Smooth muscle cell (in vitro differentiated cells): ENCODE data around the gene NDUFA6. TPM values are rescaled to one million over a fixed set of nuclear protein-coding genes. Genes with fewer than 3 reads are reported as not detected.

Experiments used
- DNase-seq: peaks from one replicate; lab custom pipeline; 2025; ENCODE audit not compliant: unreplicated experiment; lab: John Stamatoyannopoulos, UW
- H2AFZ ChIP-seq: fragments of 200-600 bp; sonication (generic); 2 replicates; pipeline ENCODE4 v1.6.0; 2016; ENCODE audit warnings: antibody characterized with exemption, low read depth, mild to moderate bottlenecking
- H3F3A ChIP-seq: fragments of 200-600 bp; sonication (generic); 2 replicates; pipeline ENCODE4 v1.6.0; 2017; ENCODE audit warnings: antibody characterized with exemption, low read depth
- H3K27ac ChIP-seq: fragments of 200-600 bp; sonication (generic); 2 replicates; pipeline ENCODE4 v1.5.1; 2016; ENCODE audit warnings: low read depth, mild to moderate bottlenecking
- H3K27me3 ChIP-seq: fragments of 200-600 bp; sonication (generic); 2 replicates; pipeline ENCODE4 v1.6.1; 2016; ENCODE audit warnings: low read depth, mild to moderate bottlenecking
- H3K36me3 ChIP-seq: fragments of 200-600 bp; sonication (generic); 2 replicates; pipeline ENCODE4 v1.5.1; 2016; ENCODE audit warnings: low read depth
- H3K4me1 ChIP-seq: fragments of 200-600 bp; sonication (generic); 2 replicates; pipeline ENCODE4 v1.5.1; 2016; ENCODE audit warnings: low read depth
- H3K4me2 ChIP-seq: fragments of 200-600 bp; sonication (generic); 2 replicates; pipeline ENCODE4 v1.6.0; 2016; ENCODE audit warnings: mild to moderate bottlenecking
- H3K4me3 ChIP-seq: fragments of 200-600 bp; sonication (generic); 2 replicates; pipeline ENCODE4 v1.5.1; 2016; ENCODE audit warnings: mild to moderate bottlenecking
- H3K79me2 ChIP-seq: fragments of 200-600 bp; sonication (generic); 2 replicates; pipeline ENCODE4 v1.6.0; 2016; ENCODE audit warnings: low read depth, mild to moderate bottlenecking
- H3K9ac ChIP-seq: fragments of 200-600 bp; sonication (generic); 2 replicates; pipeline ENCODE4 v1.6.0; 2016; ENCODE audit warnings: low read depth
- H3K9me3 ChIP-seq: fragments of 200-600 bp; sonication (generic); replicated peaks from 2 replicates; pipeline ENCODE4 v1.5.1; 2016; ENCODE audit warnings: low read depth
- H4K20me1 ChIP-seq: fragments of 200-600 bp; sonication (generic); 2 replicates; pipeline ENCODE4 v1.6.0; 2016; ENCODE audit warnings: low read depth
- WGBS: methylation state at CpG from one replicate; pipeline ENCODE4 v1.1.7; 2016; ENCODE audit warnings: low lambda C conversion rate; 5-methylcytosine and 5-hydroxymethylcytosine counted together
- polyA plus RNA-seq: library from polyadenylated mRNA; unstranded; fragments of >200 nt; fragmentation: Nextera tagmentation; extraction: Ambion mirVana; gene quantifications from 2 replicates; pipeline ENCODE4 v1.2.1, GENCODE V29; 2016
- total RNA-seq: library from RNA; depleted of rRNA; stranded (reverse); fragments of >200 nt; gene quantifications from 2 replicates; pipeline ENCODE4 v1.2.3, GENCODE V29; 2014
- TF ChIP-seq, protein P1 (sequence below): fragments of 200-600 bp; sonication (generic); IDR thresholded peaks from 2 replicates; pipeline ENCODE4 v1.5.1; 2017; ENCODE audit warnings: borderline replicate concordance, mild to moderate bottlenecking, antibody characterized with exemption; ENCODE audit not compliant: insufficient read depth, poor library complexity, severe bottlenecking

Gene NDUFA6
- total and polyA plus RNA-seq, 2 experiments from 2014 or later: 114 to 264 TPM

DNA sequence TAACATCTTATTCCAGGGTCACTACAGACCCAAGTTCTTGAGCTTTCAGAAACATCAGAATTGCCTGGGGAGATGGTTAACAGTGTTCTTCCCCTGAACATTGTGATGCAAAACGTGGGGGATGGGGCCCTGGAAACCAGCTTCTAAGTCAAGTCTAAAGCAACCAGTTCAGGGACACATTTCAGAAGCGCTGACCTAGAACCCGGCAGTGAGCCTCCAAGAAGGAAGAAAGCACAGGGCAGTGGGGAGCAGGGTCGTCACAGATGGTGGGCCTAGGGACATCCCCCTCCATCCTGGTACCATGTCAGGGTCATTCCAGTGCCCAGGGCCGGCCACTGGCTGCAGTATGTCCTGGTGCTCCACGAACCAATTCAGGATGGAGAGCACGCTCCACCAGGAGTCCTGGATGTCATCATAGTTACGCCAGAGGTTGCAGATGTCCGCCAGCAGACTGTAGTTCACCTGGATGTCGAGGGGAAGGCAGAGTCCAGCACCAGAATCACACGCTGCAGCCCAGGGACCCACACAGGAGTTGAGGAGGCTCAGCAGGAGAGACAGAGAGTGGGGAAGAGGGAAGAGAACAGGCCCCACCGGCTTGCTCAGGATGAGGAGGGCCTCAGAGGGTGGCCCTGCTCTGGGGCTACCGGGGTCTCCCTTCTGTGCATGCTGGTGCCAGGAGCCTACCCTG, 25.0 kb downstream of the NDUFA6 start:
- Histone ChIP-seq H3K9ac (no peak overlapping the region), H2AFZ (no peak overlapping the region), H3K4me3 (no peak overlapping the region), H3K4me2 (no peak overlapping the region), H3K9me3 (no peaks in the 10 kb centered on the region), H3K27ac (no peak overlapping the region), H4K20me1 (no peaks in the 10 kb centered on the region), H3K27me3 (no peaks in the 10 kb centered on the region), H3K79me2 (no peaks in the 10 kb centered on the region), H3F3A (no peaks in the 10 kb centered on the region), H3K36me3 (no peaks in the 10 kb centered on the region), H3K4me1 (peaks cover 7% of the 10 kb centered on the region)
- WGBS: 85% methylated on average over 13 of the region's 13 CpGs
- TF ChIP-seq, protein P1, sequence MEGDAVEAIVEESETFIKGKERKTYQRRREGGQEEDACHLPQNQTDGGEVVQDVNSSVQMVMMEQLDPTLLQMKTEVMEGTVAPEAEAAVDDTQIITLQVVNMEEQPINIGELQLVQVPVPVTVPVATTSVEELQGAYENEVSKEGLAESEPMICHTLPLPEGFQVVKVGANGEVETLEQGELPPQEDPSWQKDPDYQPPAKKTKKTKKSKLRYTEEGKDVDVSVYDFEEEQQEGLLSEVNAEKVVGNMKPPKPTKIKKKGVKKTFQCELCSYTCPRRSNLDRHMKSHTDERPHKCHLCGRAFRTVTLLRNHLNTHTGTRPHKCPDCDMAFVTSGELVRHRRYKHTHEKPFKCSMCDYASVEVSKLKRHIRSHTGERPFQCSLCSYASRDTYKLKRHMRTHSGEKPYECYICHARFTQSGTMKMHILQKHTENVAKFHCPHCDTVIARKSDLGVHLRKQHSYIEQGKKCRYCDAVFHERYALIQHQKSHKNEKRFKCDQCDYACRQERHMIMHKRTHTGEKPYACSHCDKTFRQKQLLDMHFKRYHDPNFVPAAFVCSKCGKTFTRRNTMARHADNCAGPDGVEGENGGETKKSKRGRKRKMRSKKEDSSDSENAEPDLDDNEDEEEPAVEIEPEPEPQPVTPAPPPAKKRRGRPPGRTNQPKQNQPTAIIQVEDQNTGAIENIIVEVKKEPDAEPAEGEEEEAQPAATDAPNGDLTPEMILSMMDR: no peak
- no peak for DNase-seq

DNA sequence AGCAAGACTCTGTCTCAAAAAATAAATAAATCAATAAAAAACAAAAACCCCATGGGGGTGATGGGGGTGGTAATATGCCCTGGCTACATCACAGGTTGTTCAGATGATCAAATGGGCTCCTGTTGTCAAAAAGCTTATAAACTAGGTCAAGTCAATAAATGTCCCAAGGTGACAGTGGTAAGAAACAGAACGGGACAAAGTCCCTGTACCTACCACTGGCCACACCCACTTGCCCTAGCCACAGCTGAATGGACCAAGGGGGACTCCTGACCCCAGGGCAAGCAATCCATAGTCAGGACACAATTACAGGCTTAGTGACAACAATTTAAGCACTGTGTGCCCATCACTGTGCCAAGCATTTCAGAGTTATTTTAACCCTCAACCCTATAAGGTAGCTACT, 25.9 kb downstream of the NDUFA6 start:
- Histone ChIP-seq H3K79me2 (no peaks in the 10 kb centered on the region), H3K4me1 (peaks cover 1% of the 10 kb centered on the region), H2AFZ (no peak overlapping the region), H3K4me2 (no peak overlapping the region), H3K9me3 (no peaks in the 10 kb centered on the region), H3K27me3 (no peaks in the 10 kb centered on the region), H3K4me3 (no peak overlapping the region), H4K20me1 (no peaks in the 10 kb centered on the region), H3K9ac (no peak overlapping the region), H3F3A (no peaks in the 10 kb centered on the region), H3K36me3 (no peaks in the 10 kb centered on the region), H3K27ac (no peak overlapping the region)
- no peak for DNase-seq
- WGBS: 92% methylated on average over 1 of the region's 1 CpG
- TF ChIP-seq, protein P1: no peak

DNA sequence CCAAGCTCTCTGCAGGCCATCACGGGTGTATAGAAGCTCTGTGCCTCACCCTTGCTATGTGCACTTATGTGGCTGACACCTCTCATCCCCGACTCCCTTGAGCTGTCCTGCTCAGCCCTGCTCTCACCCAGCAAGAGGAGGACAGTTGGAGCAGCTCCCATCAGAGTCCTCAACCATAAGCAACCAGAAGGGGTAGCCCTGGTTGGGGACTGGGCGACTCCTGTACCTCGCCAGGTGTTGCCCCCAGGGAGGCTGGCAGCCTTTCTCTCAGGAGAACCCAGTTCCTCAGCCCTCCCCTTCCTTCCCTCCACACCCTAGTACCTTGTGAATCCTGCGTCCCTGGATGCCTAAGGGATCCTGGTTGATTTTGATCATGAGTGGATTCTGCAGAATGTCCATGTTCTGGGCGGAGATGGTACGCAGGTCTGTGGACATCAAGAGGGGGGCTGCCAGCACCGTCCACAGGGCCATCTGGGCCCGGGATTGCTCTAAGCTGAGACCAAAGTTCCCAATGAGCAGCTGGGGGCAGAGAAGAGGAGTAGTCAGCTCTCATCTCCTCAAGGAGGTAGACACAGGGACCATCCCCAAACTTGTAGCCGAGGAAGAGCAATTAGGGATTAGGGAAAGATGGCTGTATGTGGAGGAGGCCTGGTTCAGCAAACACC, 27.9 kb downstream of the NDUFA6 start:
- Histone ChIP-seq H3K36me3 (peaks cover 5% of the 10 kb centered on the region), H3K27ac (no peak overlapping the region), H3K4me2 (no peak overlapping the region), H3K79me2 (no peaks in the 10 kb centered on the region), H4K20me1 (no peaks in the 10 kb centered on the region), H3K4me1 (no peaks in the 10 kb centered on the region), H3K4me3 (no peak overlapping the region), H3K9me3 (no peaks in the 10 kb centered on the region), H3K27me3 (no peaks in the 10 kb centered on the region), H3K9ac (no peak overlapping the region), H3F3A (no peaks in the 10 kb centered on the region), H2AFZ (no peak overlapping the region)
- WGBS: 97% methylated on average over 9 of the region's 10 CpGs
- no peak for DNase-seq
- TF ChIP-seq, protein P1: no peak
